SK-N-SH treated with all-trans-retinoic acid at 6 μM for 48 hours (cell line): ENCODE data around the gene CENPB.

Source experiments
- ESRRG ChIP-seq: fragments of 250-450 bp; sonication (Bioruptor Pico); IDR thresholded peaks from 2 replicates; pipeline ENCODE4 v1.6.1; 2021; ENCODE audit warnings: mild to moderate bottlenecking
- GLIS3 ChIP-seq: fragments of 250-450 bp; sonication (Bioruptor Pico); IDR thresholded peaks from 2 replicates; pipeline ENCODE4 v1.5.0; 2020; ENCODE audit warnings: mild to moderate bottlenecking, moderate library complexity
- PPARA ChIP-seq: fragments of 250-450 bp; sonication (Bioruptor Pico); IDR thresholded peaks from 2 replicates; pipeline ENCODE4 v1.5.0; 2020; ENCODE audit warnings: mild to moderate bottlenecking, borderline replicate concordance
- RARB ChIP-seq: fragments of 250-450 bp; sonication (Bioruptor Pico); IDR thresholded peaks from 2 replicates; pipeline ENCODE4 v1.8.0; 2021; ENCODE audit warnings: mild to moderate bottlenecking, moderate library complexity
- TF ChIP-seq, protein P1 (sequence below): fragments of 250-450 bp; sonication (Bioruptor Pico); IDR thresholded peaks from 2 replicates; pipeline ENCODE4 v1.5.1; 2020; ENCODE audit warnings: low read depth, mild to moderate bottlenecking, moderate library complexity
- TF ChIP-seq, protein P2 (sequence below): fragments of 250-450 bp; sonication (Bioruptor Pico); IDR thresholded peaks from 2 replicates; pipeline ENCODE4 v1.8.0; 2020; ENCODE audit warnings: mild to moderate bottlenecking, moderate library complexity, borderline replicate concordance

DNA sequence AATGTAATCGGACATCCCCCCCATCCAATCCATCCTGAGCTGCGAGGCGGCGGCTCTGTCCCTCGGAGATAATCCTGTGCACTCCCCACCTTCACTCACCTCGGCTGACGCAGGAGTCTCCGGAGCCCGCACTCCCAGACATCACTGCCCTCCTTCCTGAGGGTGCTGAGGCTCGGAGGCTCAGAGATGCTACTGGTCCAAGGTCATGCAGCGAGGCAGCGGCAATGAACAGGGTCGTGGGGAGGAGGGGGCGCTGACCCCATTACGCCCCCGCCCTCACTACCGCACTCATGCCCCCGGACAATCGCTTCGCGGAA is 19.5 kb downstream of the CENPB start:
- no peak for TF ChIP-seq ESRRG (CRISPR knock-in tag)
- TF ChIP-seq, protein P1, sequence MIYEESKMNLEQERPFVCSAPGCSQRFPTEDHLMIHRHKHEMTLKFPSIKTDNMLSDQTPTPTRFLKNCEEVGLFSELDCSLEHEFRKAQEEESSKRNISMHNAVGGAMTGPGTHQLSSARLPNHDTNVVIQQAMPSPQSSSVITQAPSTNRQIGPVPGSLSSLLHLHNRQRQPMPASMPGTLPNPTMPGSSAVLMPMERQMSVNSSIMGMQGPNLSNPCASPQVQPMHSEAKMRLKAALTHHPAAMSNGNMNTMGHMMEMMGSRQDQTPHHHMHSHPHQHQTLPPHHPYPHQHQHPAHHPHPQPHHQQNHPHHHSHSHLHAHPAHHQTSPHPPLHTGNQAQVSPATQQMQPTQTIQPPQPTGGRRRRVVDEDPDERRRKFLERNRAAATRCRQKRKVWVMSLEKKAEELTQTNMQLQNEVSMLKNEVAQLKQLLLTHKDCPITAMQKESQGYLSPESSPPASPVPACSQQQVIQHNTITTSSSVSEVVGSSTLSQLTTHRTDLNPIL (CRISPR knock-in tag) = no peak
- no peak for TF ChIP-seq RARB
- no peak for TF ChIP-seq GLIS3 (CRISPR knock-in tag)
- TF ChIP-seq, protein P2, sequence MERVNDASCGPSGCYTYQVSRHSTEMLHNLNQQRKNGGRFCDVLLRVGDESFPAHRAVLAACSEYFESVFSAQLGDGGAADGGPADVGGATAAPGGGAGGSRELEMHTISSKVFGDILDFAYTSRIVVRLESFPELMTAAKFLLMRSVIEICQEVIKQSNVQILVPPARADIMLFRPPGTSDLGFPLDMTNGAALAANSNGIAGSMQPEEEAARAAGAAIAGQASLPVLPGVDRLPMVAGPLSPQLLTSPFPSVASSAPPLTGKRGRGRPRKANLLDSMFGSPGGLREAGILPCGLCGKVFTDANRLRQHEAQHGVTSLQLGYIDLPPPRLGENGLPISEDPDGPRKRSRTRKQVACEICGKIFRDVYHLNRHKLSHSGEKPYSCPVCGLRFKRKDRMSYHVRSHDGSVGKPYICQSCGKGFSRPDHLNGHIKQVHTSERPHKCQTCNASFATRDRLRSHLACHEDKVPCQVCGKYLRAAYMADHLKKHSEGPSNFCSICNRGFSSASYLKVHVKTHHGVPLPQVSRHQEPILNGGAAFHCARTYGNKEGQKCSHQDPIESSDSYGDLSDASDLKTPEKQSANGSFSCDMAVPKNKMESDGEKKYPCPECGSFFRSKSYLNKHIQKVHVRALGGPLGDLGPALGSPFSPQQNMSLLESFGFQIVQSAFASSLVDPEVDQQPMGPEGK (CRISPR knock-in tag) = no peak
- TF ChIP-seq PPARA (CRISPR knock-in tag) = no peak
